Natural killer cell (primary cell): ENCODE measurements around the gene MN1. TPM values are rescaled to one million over a fixed set of nuclear protein-coding genes. Genes with fewer than 3 reads are reported as not detected.

Source experiments
- ATAC-seq, 3 donors: fragments of 150-1000 bp in 2 of 3; fragments of 200-7000 bp in 1 of 3; cut with Tn5 transposase; 1 replicate in 1 of 3; 2 replicates in 2 of 3; pipeline ENCODE4 v1.10.0; 2021; ENCODE audit warnings: mild to moderate bottlenecking in 2 of 3, moderate library complexity in 2 of 3
- DNase-seq, 2 donors: peaks; one replicate each; pipeline versions ENCODE4 v3.0.0 to v3.0.0-alpha.2; 2013 to 2021; ENCODE audit warnings: mixed read lengths in 1 of 2
- H3K27ac ChIP-seq: one replicate; pipeline ENCODE4 v1.5.1; 2013; ENCODE audit warnings: mild to moderate bottlenecking, low read length
- H3K27me3 ChIP-seq: one replicate; pipeline ENCODE4 v1.6.1; 2013; ENCODE audit warnings: low read length; ENCODE audit not compliant: control insufficient read depth, insufficient read depth
- H3K36me3 ChIP-seq: one replicate; pipeline ENCODE4 v1.6.1; 2013; ENCODE audit warnings: low read length; ENCODE audit not compliant: control insufficient read depth, insufficient read depth
- H3K4me1 ChIP-seq: one replicate; pipeline ENCODE4 v1.6.1; 2013; ENCODE audit warnings: low read length; ENCODE audit not compliant: control insufficient read depth, insufficient read depth
- H3K4me3 ChIP-seq: one replicate; pipeline ENCODE4 v1.5.1; 2013; ENCODE audit warnings: low read length
- H3K9me3 ChIP-seq: one replicate; pipeline ENCODE4 v1.6.1; 2013; ENCODE audit warnings: low read length; ENCODE audit not compliant: control insufficient read depth, insufficient read depth
- H3K27ac Mint-ChIP-seq, 2 donors: one replicate each; pipeline ENCODE4 v1.8.0; 2022; ENCODE audit warnings: mild to moderate bottlenecking in 2 of 2, mixed read lengths in 2 of 2, moderate library complexity in 1 of 2
- H3K27me3 Mint-ChIP-seq, 2 donors: one replicate each; pipeline ENCODE4 v1.8.0; 2022; ENCODE audit warnings: low read depth in 2 of 2, mixed read lengths in 2 of 2
- H3K36me3 Mint-ChIP-seq: one replicate; pipeline ENCODE4 v1.8.0; 2022; ENCODE audit warnings: mixed read lengths
- H3K4me1 Mint-ChIP-seq, 2 donors: one replicate each; pipeline ENCODE4 v1.8.0; 2022; ENCODE audit warnings: mixed read lengths in 2 of 2
- H3K4me3 Mint-ChIP-seq: one replicate; pipeline ENCODE4 v1.8.0; 2022; ENCODE audit warnings: mild to moderate bottlenecking, moderate library complexity, mixed read lengths
- H3K9me3 Mint-ChIP-seq, 2 donors: one replicate each; pipeline ENCODE4 v1.8.0; 2022; ENCODE audit warnings: mixed read lengths in 2 of 2
- WGBS: methylation state at CpG from one replicate; pipeline ENCODE4 v1.1.7; 2013; ENCODE audit warnings: missing lambda C conversion rate; ENCODE audit not compliant: insufficient coverage; 5-methylcytosine and 5-hydroxymethylcytosine counted together
- intact Hi-C: fragments of 100-400 bp; cut with micrococcal nuclease; formaldehyde crosslinking; loops from one replicate; pipeline ENCODE4 v1.14.2; 2022
- total RNA-seq, 4 donors: library from RNA; stranded (reverse); fragments of 120-200 nt in 1 of 4; gene quantifications; one replicate each; pipeline versions ENCODE4 v1.2.3 to v1.2.4, GENCODE V29; 2013 to 2022
- TF ChIP-seq, protein P1 (sequence below): fragments of 200-600 bp; IDR thresholded peaks from one replicate; pipeline ENCODE4 v1.8.0; 2022; ENCODE audit warnings: antibody characterized with exemption

The MN1 gene
- total RNA-seq, 3 donors from 2014 or later (not counting 1 experiment from before 2014, with no cell fraction given), result 0.39 to 0.83 (median 0.82) TPM

DNA sequence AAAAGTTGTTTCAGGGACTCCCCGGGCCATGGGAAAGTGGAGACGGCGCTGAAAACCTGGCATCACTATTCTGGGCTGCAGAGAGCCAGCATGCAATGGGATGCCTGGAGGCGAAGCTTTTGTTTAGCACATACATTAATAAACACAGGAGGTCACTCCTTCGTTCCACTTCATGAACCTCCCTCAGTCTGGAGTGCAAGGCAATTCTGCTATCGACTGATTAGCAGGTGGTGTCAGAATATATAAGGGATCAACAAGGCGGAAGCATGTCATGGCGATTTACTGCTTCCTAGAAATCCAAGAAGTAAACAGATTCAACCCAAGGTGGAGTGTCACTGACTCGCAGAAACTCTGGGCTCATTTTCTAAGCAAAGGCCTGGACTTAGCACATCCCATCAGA, 45.4 kb upstream of the MN1 start:
- peaks cover 0 to 14% of the 10 kb centered on the region in 2 donors for H3K4me1 Mint-ChIP-seq
- H3K4me3 Mint-ChIP-seq, result no peak overlapping the region
- H3K4me1 ChIP-seq, result no peaks in the 10 kb centered on the region
- no peak overlapping the region for H3K27ac ChIP-seq
- no peaks in the 10 kb centered on the region for H3K27me3 Mint-ChIP-seq
- H3K36me3 ChIP-seq, result peaks cover 35% of the 10 kb centered on the region
- no peak overlapping the region for H3K27ac Mint-ChIP-seq
- 95% methylated on average over 9 of the region's 9 CpGs for WGBS
- TF ChIP-seq, protein P1, sequence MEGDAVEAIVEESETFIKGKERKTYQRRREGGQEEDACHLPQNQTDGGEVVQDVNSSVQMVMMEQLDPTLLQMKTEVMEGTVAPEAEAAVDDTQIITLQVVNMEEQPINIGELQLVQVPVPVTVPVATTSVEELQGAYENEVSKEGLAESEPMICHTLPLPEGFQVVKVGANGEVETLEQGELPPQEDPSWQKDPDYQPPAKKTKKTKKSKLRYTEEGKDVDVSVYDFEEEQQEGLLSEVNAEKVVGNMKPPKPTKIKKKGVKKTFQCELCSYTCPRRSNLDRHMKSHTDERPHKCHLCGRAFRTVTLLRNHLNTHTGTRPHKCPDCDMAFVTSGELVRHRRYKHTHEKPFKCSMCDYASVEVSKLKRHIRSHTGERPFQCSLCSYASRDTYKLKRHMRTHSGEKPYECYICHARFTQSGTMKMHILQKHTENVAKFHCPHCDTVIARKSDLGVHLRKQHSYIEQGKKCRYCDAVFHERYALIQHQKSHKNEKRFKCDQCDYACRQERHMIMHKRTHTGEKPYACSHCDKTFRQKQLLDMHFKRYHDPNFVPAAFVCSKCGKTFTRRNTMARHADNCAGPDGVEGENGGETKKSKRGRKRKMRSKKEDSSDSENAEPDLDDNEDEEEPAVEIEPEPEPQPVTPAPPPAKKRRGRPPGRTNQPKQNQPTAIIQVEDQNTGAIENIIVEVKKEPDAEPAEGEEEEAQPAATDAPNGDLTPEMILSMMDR, result no peak
- no peaks in the 10 kb centered on the region for H3K9me3 ChIP-seq
- no peak for ATAC-seq
- no peaks in the 10 kb centered on the region for H3K27me3 ChIP-seq
- H3K9me3 Mint-ChIP-seq, result no peaks in the 10 kb centered on the region
- peaks cover 3% of the 10 kb centered on the region for H3K36me3 Mint-ChIP-seq
- DNase-seq, result no peak
- H3K4me3 ChIP-seq, result no peak overlapping the region
- intact Hi-C loops, result no loop called here

DNA sequence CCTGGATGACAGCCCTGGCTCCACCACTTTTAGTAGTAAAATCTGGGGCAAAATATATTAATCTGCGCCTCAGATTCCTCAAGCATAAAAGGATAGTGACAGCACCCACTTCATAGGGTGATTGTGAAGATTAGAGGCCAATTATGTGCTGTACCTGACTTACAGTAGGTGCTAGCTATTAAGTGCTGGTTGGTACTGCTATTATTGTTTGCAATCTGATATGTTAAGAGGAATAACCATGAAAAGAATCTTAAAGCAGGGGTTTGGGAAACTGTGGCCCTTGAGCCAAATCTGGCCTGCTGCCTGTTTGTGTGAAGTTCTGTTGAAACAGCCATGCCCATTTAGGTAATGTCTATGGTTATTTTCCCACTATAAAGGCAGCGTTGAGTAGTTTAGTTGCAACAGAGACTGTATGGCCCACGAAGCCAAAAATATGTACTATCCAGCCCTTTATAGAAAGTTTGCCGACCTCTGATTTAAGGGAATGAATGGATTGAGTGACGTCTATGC, 44.7 kb upstream of the MN1 start:
- Histone ChIP-seq H3K27me3 (no peaks in the 10 kb centered on the region), H3K4me1 (no peaks in the 10 kb centered on the region), H3K36me3 (peaks cover 29% of the 10 kb centered on the region), H3K4me3 (no peak overlapping the region), H3K9me3 (no peaks in the 10 kb centered on the region), H3K27ac (no peak overlapping the region)
- TF ChIP-seq, protein P1, result no peak
- DNase-seq (no peak), ATAC-seq (no peak)
- Mint-ChIP-seq H3K4me3 (no peak overlapping the region), H3K27ac (no peak overlapping the region), H3K4me1 (peaks cover 0 to 14% of the 10 kb centered on the region in 2 donors), H3K9me3 (no peaks in the 10 kb centered on the region), H3K27me3 (no peaks in the 10 kb centered on the region), H3K36me3 (no peaks in the 10 kb centered on the region)
- intact Hi-C loops, result no loop called here
- WGBS, result 100% methylated on average over 4 of the region's 5 CpGs

DNA sequence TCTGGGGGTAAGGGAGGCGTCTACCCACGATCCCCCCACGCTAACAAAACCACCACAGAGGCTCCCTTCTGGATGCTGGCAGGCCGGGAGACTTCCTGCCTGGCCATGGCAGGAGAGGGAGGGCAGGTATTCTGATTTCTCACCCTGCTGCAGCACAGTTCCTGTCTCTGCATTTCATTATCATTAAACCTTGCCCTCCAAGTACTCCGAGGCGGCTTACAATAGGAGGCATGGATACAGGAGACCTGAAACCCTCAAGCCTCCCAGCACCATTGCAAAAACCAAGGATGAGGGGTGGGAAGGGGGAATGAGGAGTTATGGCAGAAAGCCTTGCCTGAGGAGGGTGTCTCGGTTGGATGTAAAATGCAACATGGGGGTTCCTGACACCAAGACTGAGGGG, 44.1 kb upstream of the MN1 start:
- TF ChIP-seq, protein P1, result no peak
- no peaks in the 10 kb centered on the region for H3K4me1 ChIP-seq
- no peaks in the 10 kb centered on the region for H3K9me3 ChIP-seq
- Mint-ChIP-seq H3K27me3 (no peaks in the 10 kb centered on the region), H3K4me3 (no peak overlapping the region), H3K4me1 (peaks cover 0 to 14% of the 10 kb centered on the region in 2 donors), H3K27ac (no peak overlapping the region), H3K36me3 (no peaks in the 10 kb centered on the region), H3K9me3 (no peaks in the 10 kb centered on the region)
- peaks cover 23% of the 10 kb centered on the region for H3K36me3 ChIP-seq
- DNase-seq (no peak), ATAC-seq (no peak)
- no peak overlapping the region for H3K27ac ChIP-seq
- no peaks in the 10 kb centered on the region for H3K27me3 ChIP-seq
- 69% methylated on average over 2 of the region's 7 CpGs for WGBS
- H3K4me3 ChIP-seq, result no peak overlapping the region
- intact Hi-C loops, result no loop called here
